B cell (primary cell): ENCODE measurements around the gene MAGEL2. TPM values are rescaled to one million over a fixed set of nuclear protein-coding genes. Genes with fewer than 3 reads are reported as not detected.

Experiments
- ATAC-seq: fragments of 200-7000 bp; cut with Tn5 transposase; one replicate; pipeline ENCODE4 v1.10.0; 2021; ENCODE audit warnings: low read depth, mild to moderate bottlenecking, moderate number of reproducible peaks, moderate library complexity
- CTCF ChIA-PET: fragments of 350-600 bp; sonication (Branson Sonifier 250); formaldehyde crosslinking; loops from one replicate; lab custom pipeline; 2021; ENCODE audit warnings: antibody characterized with exemption, inconsistent platforms; lab: Charles Lee
- POLR2A ChIA-PET: fragments of 350-600 bp; sonication (Branson Sonifier 250); formaldehyde crosslinking; loops from one replicate; lab custom pipeline; 2021; ENCODE audit warnings: antibody characterized with exemption; lab: Charles Lee
- DNase-seq: peaks from one replicate; pipeline ENCODE4 v3.0.0; 2013
- H2AFZ ChIP-seq: 2 replicates; pipeline ENCODE4 v1.6.1; 2012; ENCODE audit warnings: mild to moderate bottlenecking, low read depth, low read length; ENCODE audit not compliant: insufficient read depth, poor library complexity, severe bottlenecking
- H3K27ac ChIP-seq, 2 donors: 1 replicate in 1 of 2; 2 replicates in 1 of 2; pipeline ENCODE4 v1.5.1; 2012 to 2013; ENCODE audit warnings: low read length in 2 of 2, mild to moderate bottlenecking in 2 of 2, moderate library complexity in 1 of 2
- H3K27me3 ChIP-seq, 4 experiments: fragments of 200-600 bp in 1 of 4; sonication (generic) in 1 of 4; replicated peaks in 1 of 4; 1 replicate in 2 of 4; 2 replicates in 2 of 4; pipeline versions ENCODE4 v1.6.1 to v1.7.0; 2013 to 2016; ENCODE audit warnings: low read length in 3 of 4, mild to moderate bottlenecking in 2 of 4, mixed read lengths in 1 of 4, moderate library complexity in 1 of 4; ENCODE audit not compliant: insufficient read depth in 4 of 4, control insufficient read depth in 3 of 4; ENCODE audit errors: control extremely low read depth in 1 of 4
- H3K36me3 ChIP-seq, 2 experiments: replicated peaks in 1 of 2; 1 replicate in 1 of 2; 2 replicates in 1 of 2; pipeline versions ENCODE4 v1.6.1 to v1.7.1; 2013; ENCODE audit warnings: low read length in 1 of 2; ENCODE audit not compliant: insufficient read depth in 2 of 2, control insufficient read depth in 1 of 2; ENCODE audit errors: control extremely low read depth in 1 of 2, extremely low read depth in 1 of 2
- H3K4me1 ChIP-seq, 2 donors: fragments of 200-600 bp in 1 of 2; sonication (generic) in 1 of 2; 1 replicate in 1 of 2; 2 replicates in 1 of 2; pipeline versions ENCODE4 v1.5.1 to v1.6.1; 2013 to 2017; ENCODE audit warnings: low read length in 2 of 2; ENCODE audit not compliant: control insufficient read depth in 2 of 2, insufficient read depth in 2 of 2
- H3K4me2 ChIP-seq: replicated peaks from 2 replicates; pipeline ENCODE3; 2012; ENCODE audit warnings: mild to moderate bottlenecking, low read depth, low read length; ENCODE audit not compliant: poor library complexity, severe bottlenecking
- H3K4me3 ChIP-seq, 5 experiments: fragments of 200-600 bp in 1 of 5; sonication (generic) in 1 of 5; 1 replicate in 3 of 5; 2 replicates in 2 of 5; pipeline versions ENCODE4 v1.5.1 to v1.7.0; 2011 to 2016; ENCODE audit warnings: low read length in 4 of 5, mild to moderate bottlenecking in 4 of 5, low read depth in 2 of 5, control low read depth in 1 of 5, moderate library complexity in 1 of 5; ENCODE audit not compliant: insufficient read depth in 1 of 5; ENCODE audit errors: control extremely low read depth in 1 of 5, extremely low read depth in 1 of 5
- H3K79me2 ChIP-seq: fragments of 200-600 bp; sonication (generic); one replicate; pipeline ENCODE4 v1.6.0; 2016; ENCODE audit warnings: low read length; ENCODE audit not compliant: control insufficient read depth, insufficient read depth
- H3K9ac ChIP-seq: fragments of 200-600 bp; sonication (generic); 2 replicates; pipeline ENCODE4 v1.6.1; 2017; ENCODE audit warnings: mild to moderate bottlenecking, low read length, moderate library complexity
- H3K9me3 ChIP-seq, 3 donors: one replicate each; pipeline versions ENCODE4 v1.6.1 to v1.7.1; 2013; ENCODE audit warnings: low read length in 2 of 3; ENCODE audit not compliant: control insufficient read depth in 2 of 3, insufficient read depth in 1 of 3; ENCODE audit errors: control extremely low read depth in 1 of 3
- H4K20me1 ChIP-seq: 2 replicates; pipeline ENCODE4 v1.6.0; 2012; ENCODE audit warnings: mild to moderate bottlenecking, low read length; ENCODE audit not compliant: insufficient read depth, control insufficient read depth, poor library complexity, severe bottlenecking
- H3K27ac Mint-ChIP-seq: one replicate; pipeline ENCODE4 v1.8.0; 2021; ENCODE audit warnings: mixed read lengths
- H3K27me3 Mint-ChIP-seq: one replicate; pipeline ENCODE4 v1.8.0; 2021; ENCODE audit warnings: mixed read lengths
- H3K4me1 Mint-ChIP-seq: one replicate; pipeline ENCODE4 v1.8.0; 2021; ENCODE audit warnings: mixed read lengths
- H3K4me3 Mint-ChIP-seq: one replicate; pipeline ENCODE4 v1.8.0; 2021; ENCODE audit warnings: mixed read lengths
- H3K9me3 Mint-ChIP-seq: one replicate; pipeline ENCODE4 v1.8.0; 2022; ENCODE audit warnings: mixed read lengths; ENCODE audit not compliant: insufficient read depth
- CTCF ChIP-seq: fragments of 200-600 bp; IDR thresholded peaks from one replicate; pipeline ENCODE4 v1.8.0; 2022; ENCODE audit warnings: antibody characterized with exemption, mild to moderate bottlenecking
- EZH2 ChIP-seq: IDR thresholded peaks from 2 replicates; pipeline ENCODE4 v1.6.1; 2012; ENCODE audit warnings: borderline replicate concordance, low read depth, mild to moderate bottlenecking, moderate library complexity, low read length; ENCODE audit not compliant: insufficient read depth, poor library complexity, severe bottlenecking
- WGBS: methylation state at CpG from one replicate; pipeline ENCODE4 v1.1.5; 2013; ENCODE audit warnings: missing lambda C conversion rate; ENCODE audit not compliant: insufficient coverage; 5-methylcytosine and 5-hydroxymethylcytosine counted together
- intact Hi-C: fragments of 100-400 bp; cut with micrococcal nuclease; formaldehyde crosslinking; loops from one replicate; pipeline ENCODE4 v1.10.0; 2022
- polyA plus RNA-seq: library from polyadenylated mRNA; depleted of rRNA; stranded (reverse); fragments of >200 nt; gene quantifications from 2 replicates; pipeline ENCODE4 v1.2.3, GENCODE V29; 2012
- total RNA-seq, 2 donors: library from RNA; stranded (reverse); fragments of 120-200 nt in 1 of 2; gene quantifications; 1 replicate in 1 of 2; 2 replicates in 1 of 2; pipeline versions ENCODE4 v1.2.3 to v1.2.4, GENCODE V29; 2013 to 2022

Gene MAGEL2
- total and polyA plus RNA-seq, 2 donors (not counting 1 experiment from before 2014, with no cell fraction given): not detected

- intact Hi-C loops: no loop called here
- TF ChIP-seq CTCF (no peak), EZH2 (no peak)
- no CpG with 5 or more reads among the region's 1 CpG for WGBS
Measured at GRCh38 chr15:23694592-23694991, 46.9 kb upstream of the MAGEL2 start.

GRCh38 chr15:23690450-23690852 lies 42.8 kb upstream of the MAGEL2 start:
- no peak for ATAC-seq
- ChIA-PET POLR2A (no interaction called here), CTCF (no interaction called here)
- Histone ChIP-seq H3K4me1 (no peaks in the 10 kb centered on the region), H4K20me1 (no peaks in the 10 kb centered on the region), H3K36me3 (no peaks in the 10 kb centered on the region), H3K27me3 (no peaks in the 10 kb centered on the region), H3K9ac (no peak overlapping the region), H3K79me2 (no peaks in the 10 kb centered on the region), H3K27ac (no peak overlapping the region), H2AFZ (no peak overlapping the region), H3K9me3 (peaks cover 0 to 9% (median 0%) of the 10 kb centered on the region in 3 donors), H3K4me2 (no peak overlapping the region), H3K4me3 (no peak overlapping the region)
- Mint-ChIP-seq H3K27ac (no peak overlapping the region), H3K27me3 (peaks cover 4% of the 10 kb centered on the region), H3K9me3 (peaks cover 6% of the 10 kb centered on the region), H3K4me3 (no peak overlapping the region), H3K4me1 (no peaks in the 10 kb centered on the region)
- TF ChIP-seq CTCF: no peak
- TF ChIP-seq EZH2: no peak
- DNase-seq: no peak
- WGBS: 91% methylated on average over 5 of the region's 5 CpGs
- intact Hi-C loops: no loop called here

More at GRCh38 chr15:23694592-23694991, 46.9 kb upstream of the MAGEL2 start:
- Histone ChIP-seq H4K20me1 (no peaks in the 10 kb centered on the region), H3K27ac (no peak overlapping the region), H3K79me2 (no peaks in the 10 kb centered on the region), H3K27me3 (no peaks in the 10 kb centered on the region), H3K4me2 (no peak overlapping the region), H2AFZ (no peak overlapping the region), H3K36me3 (no peaks in the 10 kb centered on the region), H3K9me3 (peaks cover 0 to 2% (median 0%) of the 10 kb centered on the region in 3 donors), H3K4me1 (no peaks in the 10 kb centered on the region), H3K4me3 (no peak overlapping the region), H3K9ac (no peak overlapping the region)
- Mint-ChIP-seq H3K27me3 (no peaks in the 10 kb centered on the region), H3K27ac (no peak overlapping the region), H3K4me1 (no peaks in the 10 kb centered on the region), H3K4me3 (no peak overlapping the region), H3K9me3 (peaks cover 8% of the 10 kb centered on the region)
- ChIA-PET CTCF (no interaction called here), POLR2A (no interaction called here)
- ATAC-seq (no peak), DNase-seq (no peak)
